KMS-11 (cell line): ENCODE measurements around the gene USP32.

Experiments used
- H2AFZ ChIP-seq: fragments of 200-600 bp; sonication (generic); 2 replicates; pipeline ENCODE4 v1.6.1; 2016; ENCODE audit warnings: antibody characterized with exemption, mixed run types, low read depth
- H3K27ac ChIP-seq: fragments of 200-600 bp; sonication (generic); 2 replicates; pipeline ENCODE4 v1.6.1; 2016; ENCODE audit warnings: mild to moderate bottlenecking, mixed run types
- H3K27me3 ChIP-seq: fragments of 200-600 bp; sonication (generic); 2 replicates; pipeline ENCODE4 v1.6.1; 2017; ENCODE audit warnings: mild to moderate bottlenecking, low read depth, mixed run types, moderate library complexity; ENCODE audit not compliant: insufficient read depth
- H3K36me3 ChIP-seq: fragments of 200-600 bp; sonication (generic); 2 replicates; pipeline ENCODE4 v1.6.1; 2017; ENCODE audit warnings: mild to moderate bottlenecking, mixed run types; ENCODE audit not compliant: insufficient read depth
- H3K4me1 ChIP-seq: fragments of 200-600 bp; sonication (generic); 2 replicates; pipeline ENCODE4 v1.6.1; 2016; ENCODE audit warnings: mild to moderate bottlenecking, low read depth, mixed run types; ENCODE audit not compliant: poor library complexity, severe bottlenecking
- H3K4me2 ChIP-seq: fragments of 200-600 bp; sonication (generic); 2 replicates; pipeline ENCODE4 v1.7.0; 2016; ENCODE audit warnings: mild to moderate bottlenecking, mixed run types
- H3K4me3 ChIP-seq: fragments of 200-600 bp; sonication (generic); IDR thresholded peaks from 2 replicates; pipeline ENCODE4 v1.6.1; 2017; ENCODE audit warnings: low read depth, low read length, mixed read lengths; ENCODE audit not compliant: insufficient read depth
- H3K79me2 ChIP-seq: fragments of 200-600 bp; sonication (generic); 2 replicates; pipeline ENCODE4 v1.6.1; 2016; ENCODE audit warnings: low read depth, mixed run types; ENCODE audit not compliant: insufficient read depth
- H3K9ac ChIP-seq: fragments of 200-600 bp; sonication (generic); 2 replicates; pipeline ENCODE4 v1.6.1; 2016; ENCODE audit warnings: mild to moderate bottlenecking, mixed run types
- H4K20me1 ChIP-seq: fragments of 200-600 bp; sonication (generic); 2 replicates; pipeline ENCODE4 v1.6.1; 2016; ENCODE audit warnings: mild to moderate bottlenecking, mixed run types; ENCODE audit not compliant: insufficient read depth
- TF ChIP-seq, protein P1 (sequence below): fragments of 200-600 bp; sonication (generic); conservative IDR thresholded peaks from 2 replicates; pipeline ENCODE4 v1.6.1; 2017; ENCODE audit warnings: low read depth, mild to moderate bottlenecking, antibody characterized with exemption, low read length, moderate library complexity, mixed read lengths

USP32 gene

DNA sequence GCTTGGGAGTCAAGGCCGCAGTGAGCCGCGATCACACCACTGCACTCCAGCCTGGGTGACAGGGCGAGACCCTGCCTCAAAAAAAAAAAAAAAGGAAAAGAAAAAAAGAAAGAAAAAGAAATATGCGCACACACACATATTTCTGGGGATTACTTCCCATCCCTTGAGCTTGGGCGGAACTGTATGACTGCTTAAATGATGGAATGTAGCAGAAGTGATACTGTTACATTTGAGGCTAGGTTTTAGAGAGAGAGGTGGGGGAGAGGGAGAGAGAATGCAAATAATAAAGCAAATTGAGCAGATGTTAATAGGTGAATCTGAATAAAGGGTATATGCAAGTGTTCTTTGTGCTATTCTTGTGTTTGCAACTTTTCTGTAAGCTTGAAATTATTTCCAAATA is 12.0 kb upstream of the USP32 start:
- Histone ChIP-seq H4K20me1 (no peaks in the 10 kb centered on the region), H3K27ac (no peak overlapping the region), H3K4me1 (no peaks in the 10 kb centered on the region), H2AFZ (no peak overlapping the region), H3K4me2 (no peak overlapping the region), H3K4me3 (no peak overlapping the region), H3K79me2 (no peaks in the 10 kb centered on the region), H3K9ac (no peak overlapping the region), H3K27me3 (no peaks in the 10 kb centered on the region), H3K36me3 (no peaks in the 10 kb centered on the region)
- TF ChIP-seq, protein P1, sequence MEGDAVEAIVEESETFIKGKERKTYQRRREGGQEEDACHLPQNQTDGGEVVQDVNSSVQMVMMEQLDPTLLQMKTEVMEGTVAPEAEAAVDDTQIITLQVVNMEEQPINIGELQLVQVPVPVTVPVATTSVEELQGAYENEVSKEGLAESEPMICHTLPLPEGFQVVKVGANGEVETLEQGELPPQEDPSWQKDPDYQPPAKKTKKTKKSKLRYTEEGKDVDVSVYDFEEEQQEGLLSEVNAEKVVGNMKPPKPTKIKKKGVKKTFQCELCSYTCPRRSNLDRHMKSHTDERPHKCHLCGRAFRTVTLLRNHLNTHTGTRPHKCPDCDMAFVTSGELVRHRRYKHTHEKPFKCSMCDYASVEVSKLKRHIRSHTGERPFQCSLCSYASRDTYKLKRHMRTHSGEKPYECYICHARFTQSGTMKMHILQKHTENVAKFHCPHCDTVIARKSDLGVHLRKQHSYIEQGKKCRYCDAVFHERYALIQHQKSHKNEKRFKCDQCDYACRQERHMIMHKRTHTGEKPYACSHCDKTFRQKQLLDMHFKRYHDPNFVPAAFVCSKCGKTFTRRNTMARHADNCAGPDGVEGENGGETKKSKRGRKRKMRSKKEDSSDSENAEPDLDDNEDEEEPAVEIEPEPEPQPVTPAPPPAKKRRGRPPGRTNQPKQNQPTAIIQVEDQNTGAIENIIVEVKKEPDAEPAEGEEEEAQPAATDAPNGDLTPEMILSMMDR = no peak

DNA sequence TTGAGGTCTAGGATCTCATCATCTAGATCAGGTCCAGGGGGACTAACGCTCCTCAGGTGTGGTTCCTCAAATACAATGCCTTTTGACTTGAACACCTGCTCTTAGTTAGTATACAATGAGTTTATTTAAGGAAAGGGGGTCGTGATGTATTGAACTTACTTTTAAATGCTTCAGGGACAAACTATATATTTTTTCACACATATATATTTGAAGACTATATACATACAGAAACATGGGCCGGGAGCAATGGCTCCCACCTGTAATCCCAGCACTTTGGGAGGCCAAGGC is 11.5 kb upstream of the USP32 start:
- Histone ChIP-seq H3K27me3 (no peaks in the 10 kb centered on the region), H3K79me2 (no peaks in the 10 kb centered on the region), H3K9ac (no peak overlapping the region), H2AFZ (no peak overlapping the region), H3K4me1 (no peaks in the 10 kb centered on the region), H3K4me3 (no peak overlapping the region), H3K36me3 (no peaks in the 10 kb centered on the region), H4K20me1 (no peaks in the 10 kb centered on the region), H3K4me2 (no peak overlapping the region), H3K27ac (no peak overlapping the region)
- TF ChIP-seq, protein P1 = no peak

DNA sequence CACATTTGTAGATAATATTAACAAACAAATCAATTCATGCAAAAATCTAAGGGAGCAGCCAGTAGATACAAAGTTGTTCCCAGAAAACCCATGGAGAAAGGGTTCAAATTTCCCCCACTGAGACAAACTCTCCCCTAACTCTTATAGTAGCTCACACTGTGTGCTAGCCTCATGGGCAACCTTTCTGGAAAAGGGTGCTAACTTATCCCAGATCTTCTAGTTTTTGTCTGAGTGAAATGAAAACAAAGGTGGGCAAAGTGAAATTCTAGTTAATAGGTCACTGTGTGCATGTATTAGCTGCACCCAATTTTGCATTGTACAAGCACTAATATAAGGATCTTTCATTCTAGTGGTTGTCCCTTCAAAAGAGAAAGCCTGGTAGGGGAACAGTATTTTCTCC is 9.9 kb upstream of the USP32 start:
- Histone ChIP-seq H3K27ac (no peak overlapping the region), H3K4me3 (no peak overlapping the region), H3K79me2 (no peaks in the 10 kb centered on the region), H3K4me1 (no peaks in the 10 kb centered on the region), H2AFZ (no peak overlapping the region), H4K20me1 (no peaks in the 10 kb centered on the region), H3K36me3 (no peaks in the 10 kb centered on the region), H3K4me2 (no peak overlapping the region), H3K9ac (no peak overlapping the region), H3K27me3 (no peaks in the 10 kb centered on the region)
- TF ChIP-seq, protein P1 = no peak

DNA sequence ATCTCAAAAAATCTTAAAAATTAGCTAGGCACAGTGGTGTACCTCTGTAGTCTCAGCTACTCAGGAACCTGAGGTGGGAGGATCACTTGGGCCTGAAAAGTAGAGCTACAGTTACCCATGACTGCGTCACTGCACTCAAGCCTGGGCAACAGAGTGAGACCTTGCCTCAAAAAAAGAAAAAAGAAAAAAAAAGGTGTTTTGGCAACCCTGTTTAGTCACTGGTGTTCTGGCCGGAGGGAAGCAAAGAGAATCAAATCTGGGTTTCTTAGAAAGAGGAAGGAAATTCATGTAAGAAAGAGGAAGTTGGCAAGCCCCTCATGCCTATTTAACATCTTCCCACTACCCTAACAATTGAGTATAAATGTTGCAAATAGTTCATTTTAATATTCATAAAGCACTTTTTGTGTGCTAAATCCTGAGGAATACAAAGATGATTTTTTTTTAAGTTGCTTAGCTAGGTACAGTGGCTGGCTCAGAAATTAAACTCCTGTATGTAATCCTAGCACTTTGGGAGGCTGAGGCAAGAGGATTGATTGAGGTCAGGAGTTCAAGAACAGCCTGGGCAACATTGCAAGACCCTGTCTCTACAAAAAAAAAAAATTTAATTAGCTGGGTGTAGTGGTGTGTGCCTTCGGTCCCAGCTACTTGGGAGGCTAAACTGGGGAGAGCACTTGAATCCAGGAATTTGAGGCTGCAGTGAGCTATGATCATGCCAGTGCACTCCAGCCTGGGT is 6.5 kb upstream of the USP32 start:
- H3K9ac ChIP-seq = no peak overlapping the region
- H4K20me1 ChIP-seq = no peaks in the 10 kb centered on the region
- no peaks in the 10 kb centered on the region for H3K36me3 ChIP-seq
- TF ChIP-seq, protein P1 = no peak
- H3K4me3 ChIP-seq = no peak overlapping the region
- H3K79me2 ChIP-seq = no peaks in the 10 kb centered on the region
- H3K4me2 ChIP-seq = no peak overlapping the region
- H2AFZ ChIP-seq = no peak overlapping the region
- no peak overlapping the region for H3K27ac ChIP-seq
- no peaks in the 10 kb centered on the region for H3K27me3 ChIP-seq
- peaks cover 1% of the 10 kb centered on the region for H3K4me1 ChIP-seq
